HG03280 (cell line): ENCODE data around the gene PRKN.
"Not testable (repeated sequence)": the region's sequence is repeated elsewhere in the genome, so short reads cannot be mapped to it uniquely, and the experiment has no call there.

Experiments
- ATAC-seq: cut with Tn5 transposase; IDR thresholded peaks from one replicate; pipeline ENCODE4 v1.9.1; 2021; ENCODE audit warnings: mild to moderate bottlenecking, moderate library complexity; ENCODE audit not compliant: unreplicated experiment

The PRKN gene

GRCh38 chr6:161886545-161886944 is 841.0 kb downstream of the PRKN start:
- ATAC-seq = not testable (repeated sequence)

GRCh38 chr6:161884782-161885181 is 842.8 kb downstream of the PRKN start:
- ATAC-seq = no peak

DNA sequence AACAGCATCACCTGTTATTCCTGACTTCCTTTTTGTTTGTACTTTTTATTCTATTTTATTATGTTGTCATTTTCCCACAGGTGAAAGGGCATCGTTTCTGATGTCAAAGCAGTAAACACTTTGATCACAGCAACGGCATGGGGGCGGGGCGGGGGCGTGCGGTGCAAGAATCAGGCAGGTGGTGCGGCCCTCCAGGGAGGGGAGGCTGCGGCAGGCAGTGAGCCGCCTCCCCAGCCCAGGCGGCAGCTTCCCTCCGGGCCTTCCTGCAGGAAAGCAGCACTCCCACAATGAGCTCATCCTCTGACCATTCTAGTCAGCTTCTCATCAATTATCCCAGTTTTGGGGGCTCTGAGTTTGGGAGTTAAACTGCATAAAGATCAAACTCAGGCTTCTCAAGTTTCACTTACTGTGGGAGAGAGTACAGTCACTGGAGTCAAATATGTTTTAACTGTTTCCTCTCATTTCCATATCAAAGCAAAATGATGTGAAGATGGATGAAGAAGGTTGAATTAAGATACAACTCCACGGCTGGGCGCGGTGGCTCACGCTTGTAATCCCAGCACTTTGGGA is 845.3 kb downstream of the PRKN start:
- ATAC-seq = no peak

DNA sequence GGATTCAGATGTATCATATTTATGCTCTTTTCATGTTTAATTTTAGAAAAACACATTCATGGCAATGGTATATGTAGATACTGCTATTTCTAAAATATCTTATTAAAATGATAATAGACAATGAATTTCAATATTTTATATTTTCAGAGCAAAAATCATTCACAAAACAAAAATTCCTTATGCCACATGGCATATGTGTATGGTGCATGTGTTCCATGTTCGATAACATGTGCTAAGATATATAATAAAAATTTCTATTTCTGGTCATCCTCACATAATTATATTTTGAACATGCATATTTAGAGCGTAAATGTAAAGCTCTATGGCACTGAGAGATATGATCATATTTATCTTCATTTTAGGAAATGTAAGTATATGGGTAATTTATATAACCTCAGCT is 847.5 kb downstream of the PRKN start:
- ATAC-seq = no peak

GRCh38 chr6:161876231-161876630 is 851.3 kb downstream of the PRKN start:
- ATAC-seq = no peak

- ATAC-seq = no peak
Measured at GRCh38 chr6:161870236-161870901, 857.2 kb downstream of the PRKN start.

DNA sequence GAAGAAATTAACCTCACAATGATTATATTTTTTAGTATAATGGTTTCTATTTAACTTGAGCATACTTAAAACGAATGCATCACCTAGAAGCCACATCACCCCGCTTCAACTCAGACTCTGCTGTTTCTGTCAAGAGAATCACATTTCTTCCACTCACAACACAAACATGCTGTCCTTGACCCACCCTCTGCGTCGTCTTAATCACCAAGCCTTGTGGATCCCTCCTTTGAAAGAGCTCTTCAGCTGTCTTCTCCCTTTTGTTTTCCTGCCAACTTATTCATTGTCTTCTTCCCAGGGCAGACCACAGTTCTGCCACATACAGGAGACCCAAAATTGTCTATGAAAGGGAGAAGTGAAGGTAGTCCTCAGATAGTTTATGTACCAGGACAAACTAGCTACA is 858.1 kb downstream of the PRKN start:
- no peak for ATAC-seq

- no peak for ATAC-seq
Measured at GRCh38 chr6:161866570-161866969, 861.0 kb downstream of the PRKN start.

- ATAC-seq = not testable (repeated sequence)
Measured at GRCh38 chr6:161861061-161861460, 866.5 kb downstream of the PRKN start.

GRCh38 chr6:161853657-161854056 is 873.9 kb downstream of the PRKN start:
- ATAC-seq = no peak

DNA sequence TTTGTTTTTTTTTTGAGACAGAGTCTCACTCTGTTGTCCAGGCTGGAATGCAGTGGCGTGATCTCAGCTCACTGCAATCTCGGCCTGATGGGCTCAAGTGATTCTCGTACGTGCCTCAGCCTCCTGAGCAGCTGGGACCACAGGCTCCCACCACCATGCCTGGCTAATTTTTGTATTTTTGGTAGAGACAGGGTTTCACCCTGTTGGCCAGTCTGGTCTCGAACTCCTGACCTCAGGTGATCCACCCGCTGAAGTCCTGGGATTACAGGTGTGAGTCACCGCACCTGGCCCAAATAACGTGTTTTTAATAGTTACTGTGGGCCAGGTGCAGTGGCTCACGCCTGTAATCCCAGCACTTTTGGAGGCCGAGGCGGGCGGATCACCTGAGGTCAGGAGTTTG is 876.1 kb downstream of the PRKN start:
- not testable (repeated sequence) for ATAC-seq

GRCh38 chr6:161850562-161850961 is 877.0 kb downstream of the PRKN start:
- no peak for ATAC-seq

- ATAC-seq = no peak
Measured at GRCh38 chr6:161847628-161848027, 879.9 kb downstream of the PRKN start.

DNA sequence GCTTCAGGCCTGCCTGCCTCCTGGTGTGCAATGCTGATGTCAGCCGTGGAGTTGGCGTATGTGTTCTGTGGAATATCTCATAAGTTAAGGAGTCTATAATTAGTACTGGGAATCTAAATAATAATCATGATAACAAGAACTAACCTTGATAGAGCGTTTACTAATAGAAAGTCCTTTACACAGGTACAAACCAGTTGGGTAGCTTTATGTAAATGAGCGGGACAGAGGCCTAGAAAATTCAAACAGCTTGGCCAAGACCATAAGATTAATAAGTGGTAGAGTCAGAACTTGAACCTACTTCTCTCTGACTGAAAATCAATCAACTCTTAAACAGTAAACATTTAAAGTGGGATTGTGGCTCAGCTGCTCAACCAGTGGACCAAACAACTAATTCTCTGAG is 882.8 kb downstream of the PRKN start:
- ATAC-seq = no peak

GRCh38 chr6:161843066-161843465 is 884.5 kb downstream of the PRKN start:
- ATAC-seq = no peak

GRCh38 chr6:161840380-161840779 is 887.2 kb downstream of the PRKN start:
- no peak for ATAC-seq

GRCh38 chr6:161838306-161839035 is 889.1 kb downstream of the PRKN start:
- no peak for ATAC-seq

DNA sequence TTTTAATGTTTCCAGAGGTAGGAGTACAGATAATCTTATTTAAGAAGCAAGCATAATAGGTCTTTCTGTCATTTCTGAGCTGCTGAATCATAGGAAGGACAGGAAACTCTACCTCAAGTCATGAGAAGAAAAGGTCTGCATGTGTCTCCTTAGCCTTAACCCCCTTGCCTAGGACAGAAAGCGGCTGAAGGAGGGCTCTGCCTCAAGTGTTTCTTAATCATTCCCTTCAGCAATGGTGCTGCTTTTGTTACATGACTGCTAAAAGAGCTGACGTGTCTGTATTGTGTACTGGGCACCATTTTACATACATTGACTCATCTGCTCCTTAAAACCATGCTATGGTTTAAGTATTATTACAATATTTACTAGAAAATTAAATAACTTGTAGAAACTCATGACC is 889.7 kb downstream of the PRKN start:
- ATAC-seq = no peak

DNA sequence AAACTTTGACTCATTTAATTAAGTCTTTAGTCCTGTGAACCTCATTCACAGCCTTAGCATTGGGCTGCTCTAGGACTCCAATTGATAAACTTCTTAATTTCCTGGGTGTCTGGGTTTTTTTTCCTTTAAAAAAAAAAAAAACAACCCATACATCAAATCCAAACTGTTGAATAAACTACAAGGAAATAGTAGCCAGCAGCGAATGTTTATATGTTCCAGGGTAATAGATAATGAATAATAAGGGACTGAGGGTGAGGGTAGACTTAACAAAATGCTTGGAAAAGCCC is 890.2 kb downstream of the PRKN start:
- no peak for ATAC-seq

- ATAC-seq = no peak
Measured at GRCh38 chr6:161836643-161837448, 890.7 kb downstream of the PRKN start.

DNA sequence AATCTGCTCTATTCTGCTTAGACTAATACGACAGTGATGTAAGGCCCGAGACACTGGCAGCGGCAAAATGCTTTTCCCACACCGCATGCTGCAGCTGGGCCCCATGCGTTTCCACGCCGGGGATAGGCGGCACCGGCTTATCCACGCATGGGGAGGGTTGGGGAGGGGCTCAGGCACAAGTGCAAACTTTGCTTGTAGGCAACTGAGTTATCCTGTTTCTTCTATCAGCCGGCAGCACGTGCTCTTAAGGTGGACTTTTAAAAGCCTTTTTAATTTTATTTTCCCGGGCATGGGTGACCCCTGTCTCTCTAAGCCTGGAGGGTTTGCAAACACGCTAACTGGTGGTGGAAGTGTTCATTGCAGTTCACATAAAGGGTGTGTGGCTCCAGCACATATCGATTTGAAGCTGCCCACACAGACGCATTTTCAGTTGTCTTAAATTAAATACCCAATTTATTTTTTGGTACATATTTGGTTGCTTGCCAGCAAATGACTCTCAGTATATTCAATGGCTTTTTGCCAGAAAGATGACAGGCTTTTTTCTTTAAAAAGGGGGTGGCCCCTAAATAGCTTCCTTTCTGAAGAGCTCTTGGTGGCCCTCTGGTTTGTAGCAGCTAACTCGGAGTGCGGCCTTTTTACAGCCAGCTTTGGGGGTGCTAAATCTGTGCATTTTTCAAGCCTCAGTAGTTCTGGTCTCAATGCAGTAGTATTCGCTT is 891.9 kb downstream of the PRKN start:
- ATAC-seq = no peak
